ENCODE results near the gene ORC4. TPM values are rescaled to one million over a fixed set of nuclear protein-coding genes. Genes with fewer than 3 reads are reported as not detected.

The ORC4 gene
- total RNA-seq, 1 donor: 71.4 TPM

GRCh38 chr2:147923846-147924245 lies 96.7 kb downstream of the ORC4 start:
- H3K4me3 ChIP-seq (ENCODE audit: low read depth, low read length): no peak overlapping the region
- peak; percentile 20 for DNase-seq (ENCODE audit: low read depth)
- TF ChIP-seq CTCF (IDR thresholded peaks at IDR 0.05; ENCODE audit: insufficient read depth, low read length): no peak

- H3K4me3 ChIP-seq (ENCODE audit: low read depth, low read length): no peak overlapping the region
- no peak for TF ChIP-seq CTCF (IDR thresholded peaks at IDR 0.05; ENCODE audit: insufficient read depth, low read length)
- no peak for DNase-seq (ENCODE audit: low read depth)
Observed at GRCh38 chr2:147917161-147917560, 103.4 kb downstream of the ORC4 start.

GRCh38 chr2:147916723-147917122 lies 103.8 kb downstream of the ORC4 start:
- no peak for TF ChIP-seq CTCF (IDR thresholded peaks at IDR 0.05; ENCODE audit: insufficient read depth, low read length)
- H3K4me3 ChIP-seq (ENCODE audit: low read depth, low read length): no peak overlapping the region
- no peak for DNase-seq (ENCODE audit: low read depth)

GRCh38 chr2:147916067-147916466 lies 104.5 kb downstream of the ORC4 start:
- no peak overlapping the region for H3K4me3 ChIP-seq (ENCODE audit: low read depth, low read length)
- DNase-seq (ENCODE audit: low read depth): no peak
- no peak for TF ChIP-seq CTCF (IDR thresholded peaks at IDR 0.05; ENCODE audit: insufficient read depth, low read length)

GRCh38 chr2:147913701-147914480 lies 106.6 kb downstream of the ORC4 start:
- TF ChIP-seq CTCF (IDR thresholded peaks at IDR 0.05; ENCODE audit: insufficient read depth, low read length): no peak
- DNase-seq (ENCODE audit: low read depth): peak; percentile 49
- H3K4me3 ChIP-seq (ENCODE audit: low read depth, low read length): no peak overlapping the region

GRCh38 chr2:147910990-147911473 lies 109.5 kb downstream of the ORC4 start:
- peak; percentile 90 for DNase-seq (ENCODE audit: low read depth)
- TF ChIP-seq CTCF (IDR thresholded peaks at IDR 0.05; ENCODE audit: insufficient read depth, low read length): peak; percentile 66

More at GRCh38 chr2:147910990-147911473, 109.5 kb downstream of the ORC4 start:
- H3K4me3 ChIP-seq (ENCODE audit: low read depth, low read length): no peak overlapping the region

All from fibroblast of the aortic adventitia (primary cell).